IMR-90 (cell line): ENCODE measurements around the gene YAF2. TPM values are rescaled to one million over a fixed set of nuclear protein-coding genes. Genes with fewer than 3 reads are reported as not detected.
"Not testable (repeated sequence)": the region's sequence is repeated elsewhere in the genome, so short reads cannot be mapped to it uniquely, and the experiment has no call there.

Experiments used
- ATAC-seq: fragments of 200-7000 bp; cut with Tn5 transposase; 2 replicates; pipeline ENCODE4 v1.9.1; 2020; ENCODE audit warnings: low read depth, mild to moderate bottlenecking, moderate library complexity
- BruUV-seq: library from RNA; stranded (reverse); fragments of 400-500 nt; replicated peaks from 2 replicates; lab custom pipeline; 2021; lab: Mats Ljungman, UMichigan
- CTCF ChIA-PET: fragments of 300-600 bp; formaldehyde crosslinking; extraction: SDS; loops from one replicate; lab custom pipeline; 2021; ENCODE audit warnings: antibody characterized with exemption; lab: Yijun Ruan, JAX
- POLR2A ChIA-PET: fragments of 300-600 bp; sonication (Branson Sonifier 250); formaldehyde crosslinking; loops from one replicate; lab custom pipeline; 2022; ENCODE audit warnings: antibody characterized with exemption; ENCODE audit not compliant: unreplicated experiment; lab: Charles Lee
- DNase-seq: peaks from one replicate; pipeline ENCODE4 v3.0.0; 2013
- H2AFZ ChIP-seq: replicated peaks from 2 replicates; pipeline ENCODE3; 2013; ENCODE audit warnings: low read length, mild to moderate bottlenecking; ENCODE audit not compliant: poor library complexity
- H2AK5ac ChIP-seq: 2 replicates; pipeline ENCODE4 v1.6.1; 2013; ENCODE audit warnings: low read depth, low read length, inconsistent platforms
- H2AK9ac ChIP-seq: replicated peaks from 2 replicates; pipeline ENCODE3; 2013; ENCODE audit warnings: mild to moderate bottlenecking, low read depth, low read length, moderate library complexity; ENCODE audit not compliant: poor library complexity
- H2BK120ac ChIP-seq: 2 replicates; pipeline ENCODE4 v1.6.1; 2013; ENCODE audit warnings: low read depth, low read length, inconsistent platforms
- H2BK15ac ChIP-seq: 3 replicates; pipeline ENCODE4 v1.6.1; 2013; ENCODE audit warnings: low read depth, low read length, inconsistent platforms
- H2BK20ac ChIP-seq: 2 replicates; pipeline ENCODE4 v1.6.1; 2013; ENCODE audit warnings: low read depth, mild to moderate bottlenecking, inconsistent platforms, low read length, moderate library complexity
- H2BK5ac ChIP-seq: 2 replicates; pipeline ENCODE4 v1.6.1; 2013; ENCODE audit warnings: mild to moderate bottlenecking, low read depth, low read length, inconsistent platforms; ENCODE audit not compliant: poor library complexity, severe bottlenecking
- H3K14ac ChIP-seq: replicated peaks from 2 replicates; pipeline ENCODE4 v1.6.1; 2013; ENCODE audit warnings: low read depth, low read length, inconsistent platforms
- H3K18ac ChIP-seq: 2 replicates; pipeline ENCODE4 v1.6.1; 2013; ENCODE audit warnings: low read depth, low read length, control low read depth
- H3K23ac ChIP-seq: 2 replicates; pipeline ENCODE4 v1.6.1; 2013; ENCODE audit warnings: low read depth, low read length, inconsistent platforms
- H3K27ac ChIP-seq: 2 replicates; pipeline ENCODE4 v1.5.1; 2013; ENCODE audit warnings: mild to moderate bottlenecking, control low read depth, low read length; ENCODE audit not compliant: insufficient read depth
- H3K27me3 ChIP-seq: 2 replicates; pipeline ENCODE4 v1.6.1; 2013; ENCODE audit warnings: low read length; ENCODE audit not compliant: control insufficient read depth, insufficient read depth
- H3K36me3 ChIP-seq: 2 replicates; pipeline ENCODE4 v1.6.1; 2013; ENCODE audit warnings: low read length, mixed read lengths; ENCODE audit not compliant: control insufficient read depth, insufficient read depth
- H3K4ac ChIP-seq: 2 replicates; pipeline ENCODE4 v1.6.1; 2013; ENCODE audit warnings: low read depth, low read length, inconsistent platforms
- H3K4me1 ChIP-seq: 2 replicates; pipeline ENCODE4 v1.6.1; 2013; ENCODE audit warnings: low read length, mixed read lengths; ENCODE audit not compliant: control insufficient read depth, insufficient read depth
- H3K4me2 ChIP-seq: 2 replicates; pipeline ENCODE4 v1.6.1; 2013; ENCODE audit warnings: low read depth, mild to moderate bottlenecking, control low read depth, low read length, moderate library complexity
- H3K4me3 ChIP-seq: 2 replicates; pipeline ENCODE4 v1.5.1; 2013; ENCODE audit warnings: low read depth, mild to moderate bottlenecking, control low read depth, low read length, moderate library complexity; ENCODE audit not compliant: insufficient read depth
- H3K56ac ChIP-seq: 2 replicates; pipeline ENCODE4 v1.6.1; 2013; ENCODE audit warnings: low read length, inconsistent platforms; ENCODE audit not compliant: insufficient read depth; ENCODE audit errors: extremely low read depth
- H3K79me1 ChIP-seq, 2 experiments: 2 replicates each; pipeline ENCODE4 v1.6.1; 2013; ENCODE audit warnings: low read length in 2 of 2, inconsistent platforms in 1 of 2, low read depth in 1 of 2
- H3K9ac ChIP-seq: 2 replicates; pipeline ENCODE4 v1.6.1; 2013; ENCODE audit warnings: low read depth, low read length, control low read depth
- H3K9me1 ChIP-seq: 2 replicates; pipeline ENCODE4 v1.6.1; 2013; ENCODE audit warnings: low read length, inconsistent platforms; ENCODE audit not compliant: insufficient read depth
- H3K9me3 ChIP-seq: 2 replicates; pipeline ENCODE4 v1.6.1; 2013; ENCODE audit warnings: low read length; ENCODE audit not compliant: control insufficient read depth, insufficient read depth
- H4K20me1 ChIP-seq: 2 replicates; pipeline ENCODE4 v1.6.1; 2013; ENCODE audit warnings: low read length, inconsistent platforms; ENCODE audit not compliant: insufficient read depth
- H4K5ac ChIP-seq: 2 replicates; pipeline ENCODE4 v1.6.1; 2013; ENCODE audit warnings: mild to moderate bottlenecking, low read depth, low read length, control low read depth
- H4K8ac ChIP-seq, 2 experiments: 2 replicates each; pipeline ENCODE4 v1.6.1; 2013; ENCODE audit warnings: low read depth in 2 of 2, low read length in 2 of 2, control low read depth in 1 of 2, inconsistent platforms in 1 of 2
- H4K91ac ChIP-seq: 2 replicates; pipeline ENCODE4 v1.6.1; 2013; ENCODE audit warnings: low read depth, low read length, inconsistent platforms; ENCODE audit not compliant: insufficient read depth
- BHLHE40 ChIP-seq: fragments of 150-350 bp; IDR thresholded peaks from 2 replicates; pipeline ENCODE4 v1.6.1; 2016; ENCODE audit warnings: mild to moderate bottlenecking, low read depth, low read length
- CHD1 ChIP-seq: IDR thresholded peaks from 2 replicates; pipeline ENCODE4 v1.6.1; 2012; ENCODE audit warnings: low read depth, low read length, improper control_type of control experiment
- SMC3 ChIP-seq: fragments of 150-350 bp; IDR thresholded peaks from 2 replicates; pipeline ENCODE4 v1.6.1; 2016; ENCODE audit warnings: low read depth, mild to moderate bottlenecking, antibody characterized with exemption, low read length, moderate library complexity
- WGBS, 2 experiments: methylation state at CpG; one replicate each; pipeline versions ENCODE4 v1.1.5 to v1.1.7; 2013; ENCODE audit warnings: missing lambda C conversion rate in 2 of 2; ENCODE audit not compliant: insufficient read length in 1 of 2; ENCODE audit errors: extremely low coverage in 2 of 2; 5-methylcytosine and 5-hydroxymethylcytosine counted together
- dilution Hi-C: fragments of 300-500 bp; cut with HindIII; formaldehyde crosslinking; loops from one replicate; pipeline ENCODE4 v1.14.3; 2018; ENCODE audit warnings: low sequenced_read_pairs; ENCODE audit not compliant: unreplicated experiment
- in situ Hi-C: fragments of 300-500 bp; cut with MboI; formaldehyde crosslinking; loops from 3 replicates; pipeline ENCODE4 v1.14.3; 2019; ENCODE audit warnings: low sequenced_read_pairs, inconsistent platforms, mixed read lengths
- intact Hi-C: fragments of 100-400 bp; cut with micrococcal nuclease; formaldehyde crosslinking; loops from 2 replicates; pipeline ENCODE4 v1.10.0; 2022
- polyA plus RNA-seq, 3 experiments: library from polyadenylated mRNA; depleted of rRNA; stranded (reverse); fragments of >200 nt; gene quantifications; 2 replicates each; pipeline ENCODE4 v1.2.3, GENCODE V29; 2012; ENCODE audit warnings: low replicate concordance in 1 of 3
- total RNA-seq: library from RNA; depleted of rRNA; stranded (reverse); fragments of >200 nt; gene quantifications from 2 replicates; pipeline ENCODE4 v1.2.3, GENCODE V29; 2012

The YAF2 gene
- total and polyA plus RNA-seq, 2 of the 4 experiments (the other 2 are of a cell fraction): 7.9 to 14.2 TPM

DNA sequence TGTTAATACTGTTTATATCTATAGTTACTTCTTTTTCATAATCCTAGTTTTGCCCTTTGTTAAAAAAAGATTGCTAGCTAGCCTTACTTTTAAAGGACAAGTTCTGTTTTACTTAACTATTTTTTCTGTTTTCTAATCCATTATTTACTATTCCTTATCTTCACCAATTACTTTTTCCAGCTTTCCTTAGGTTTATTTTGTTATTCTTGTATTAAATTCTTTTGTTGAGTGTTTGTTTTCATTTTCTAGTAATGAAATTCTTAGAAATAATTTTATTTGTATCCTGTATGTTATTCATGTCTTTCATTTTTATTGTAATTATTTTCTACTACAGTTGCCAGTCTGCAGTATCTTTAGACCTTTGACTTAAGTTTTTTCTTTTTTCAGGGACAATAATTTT lies 47.7 kb downstream of the YAF2 start:
- Histone ChIP-seq H3K4me1 (no peaks in the 10 kb centered on the region), H4K8ac (no peak overlapping the region), H3K27me3 (no peaks in the 10 kb centered on the region), H3K4ac (no peak overlapping the region), H3K27ac (no peak overlapping the region), H4K20me1 (no peaks in the 10 kb centered on the region), H3K56ac (no peak overlapping the region), H3K4me2 (no peak overlapping the region), H3K36me3 (peaks cover 10% of the 10 kb centered on the region), H2BK20ac (no peak overlapping the region), H3K18ac (no peak overlapping the region), H3K14ac (no peak overlapping the region), H2AFZ (no peak overlapping the region), H2AK9ac (no peak overlapping the region), H4K91ac (no peak overlapping the region), H2AK5ac (no peak overlapping the region), H2BK120ac (no peak overlapping the region), H2BK5ac (no peak overlapping the region), H4K5ac (no peak overlapping the region), H3K9me1 (peaks cover 11% of the 10 kb centered on the region; the same call in 1 of the 2 replicates), H3K9ac (no peak overlapping the region), H3K23ac (no peak overlapping the region), H3K9me3 (no peaks in the 10 kb centered on the region), H3K4me3 (no peak overlapping the region), H3K79me1 (peaks cover 9 to 28% of the 10 kb centered on the region in 2 experiments), H2BK15ac (no peak overlapping the region)
- intact Hi-C loops: no loop called here
- ChIA-PET POLR2A (no interaction called here), CTCF (no interaction called here)
- TF ChIP-seq SMC3 (no peak), CHD1 (no peak), BHLHE40 (no peak)
- no TSS peak for BruUV-seq
- in situ Hi-C loops: no loop called here
- ATAC-seq (no peak), DNase-seq (no peak)
- dilution Hi-C loops: no loop called here

DNA sequence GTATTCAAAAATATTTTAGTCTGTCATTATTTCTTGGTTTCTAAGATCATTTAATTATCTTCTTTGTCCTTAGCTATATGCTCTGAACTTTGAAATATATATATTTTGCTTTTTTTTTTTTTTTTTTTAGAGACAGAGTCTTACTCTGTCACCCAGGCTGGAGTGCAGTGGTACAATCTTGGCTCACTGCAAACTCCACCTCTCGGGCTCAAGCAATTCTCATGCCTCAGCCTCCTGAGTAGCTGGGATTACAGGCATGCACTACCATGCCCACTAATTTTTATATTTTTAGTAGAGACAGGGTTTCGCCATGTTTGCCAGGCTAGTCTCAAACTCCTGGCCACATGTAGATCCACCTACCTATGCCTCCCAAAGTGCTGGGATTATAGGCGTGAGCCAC lies 49.8 kb downstream of the YAF2 start:
- H2AK9ac ChIP-seq, H3K14ac ChIP-seq, H3K4me2 ChIP-seq, H3K4me3 ChIP-seq, H3K27ac ChIP-seq, POLR2A ChIA-PET, H3K4me1 ChIP-seq, H4K20me1 ChIP-seq, CTCF ChIA-PET, H2AFZ ChIP-seq, H3K9ac ChIP-seq, H3K23ac ChIP-seq, H3K4ac ChIP-seq, H2BK15ac ChIP-seq, in situ Hi-C loops, H4K91ac ChIP-seq, ATAC-seq, H3K18ac ChIP-seq, H2BK5ac ChIP-seq, H2BK120ac ChIP-seq, H2BK20ac ChIP-seq, dilution Hi-C loops, H3K56ac ChIP-seq, H3K9me1 ChIP-seq, H4K5ac ChIP-seq, H3K36me3 ChIP-seq, H2AK5ac ChIP-seq, H3K9me3 ChIP-seq, H3K27me3 ChIP-seq, H4K8ac ChIP-seq, intact Hi-C loops, BruUV-seq, DNase-seq: not testable (repeated sequence)
- WGBS, 2 experiments: no CpG with 5 or more reads among the region's 3 CpGs
- H3K79me1 ChIP-seq: peaks cover 9 to 30% of the 10 kb centered on the region in 2 experiments
